Colonic mucosa (tissue), 4 donors: ENCODE measurements around the gene PANX2. TPM values are rescaled to one million over a fixed set of nuclear protein-coding genes. Genes with fewer than 3 reads are reported as not detected.

Source experiments
- DNase-seq: peaks from one replicate; pipeline ENCODE4 v3.0.0-alpha.2; 2020
- H3K27ac ChIP-seq: fragments of 200-600 bp; one replicate; pipeline ENCODE4 v1.8.0; 2021
- H3K27me3 ChIP-seq: fragments of 200-600 bp; one replicate; pipeline ENCODE4 v1.8.0; 2021
- H3K36me3 ChIP-seq: fragments of 200-600 bp; one replicate; pipeline ENCODE4 v1.8.0; 2021
- H3K4me1 ChIP-seq: fragments of 200-600 bp; one replicate; pipeline ENCODE4 v1.8.0; 2021; ENCODE audit warnings: mild to moderate bottlenecking
- H3K4me3 ChIP-seq: fragments of 200-600 bp; one replicate; pipeline ENCODE4 v1.8.0; 2021
- H3K9ac ChIP-seq, 2 donors: one replicate each; pipeline ENCODE4 v1.7.0; 2013; ENCODE audit warnings: control low read depth in 2 of 2, low read depth in 2 of 2, low read length in 2 of 2
- H3K9me3 ChIP-seq: fragments of 200-600 bp; one replicate; pipeline ENCODE4 v1.8.0; 2021
- CTCF ChIP-seq: fragments of 200-600 bp; IDR thresholded peaks from one replicate; pipeline ENCODE4 v1.8.0; 2022; ENCODE audit warnings: antibody characterized with exemption, mild to moderate bottlenecking
- intact Hi-C: fragments of 100-400 bp; cut with DNase I; formaldehyde crosslinking; loops from one replicate; pipeline ENCODE4 v1.14.1; 2022
- total RNA-seq, 2 donors: library from RNA; stranded (reverse); fragmentation: NEBNext Ultra II Directional in 1 of 2; extraction: Animal tissue kit (Norgen Biotek cat#: 25700) in 1 of 2; gene quantifications; one replicate each; pipeline ENCODE4 v1.2.1, GENCODE V29; 2021
- donor health status: healthy.
- donor health status: DM: no; HTN: no; CAD: no.
- donor health status: DM: no; HTN: no; CAD: no.

The PANX2 gene
- total RNA-seq, 2 donors from 2014 or later = not detected

- Histone ChIP-seq H3K27me3 (no peaks in the 10 kb centered on the region), H3K36me3 (peaks cover 13% of the 10 kb centered on the region), H3K4me3 (no peak overlapping the region), H3K9me3 (no peaks in the 10 kb centered on the region), H3K27ac (no peak overlapping the region), H3K9ac (no peak overlapping the region), H3K4me1 (no peaks in the 10 kb centered on the region)
- DNase-seq = no peak
- intact Hi-C loops = no loop called here
- TF ChIP-seq CTCF = no peak
Measured at GRCh38 chr22:50221410-50222300, 51.1 kb downstream of the PANX2 start.

GRCh38 chr22:50222508-50222907, 52.0 kb downstream of the PANX2 start:
- H3K36me3 ChIP-seq = peaks cover 6% of the 10 kb centered on the region
- intact Hi-C loops = no loop called here
- H3K4me3 ChIP-seq = no peak overlapping the region
- no peaks in the 10 kb centered on the region for H3K4me1 ChIP-seq
- no peak for TF ChIP-seq CTCF
- H3K9me3 ChIP-seq = no peaks in the 10 kb centered on the region
- H3K27me3 ChIP-seq = no peaks in the 10 kb centered on the region
- DNase-seq = no peak
- no peak overlapping the region for H3K27ac ChIP-seq
- no peak overlapping the region for H3K9ac ChIP-seq

- DNase-seq = no peak
- Histone ChIP-seq H3K9me3 (no peaks in the 10 kb centered on the region), H3K27me3 (no peaks in the 10 kb centered on the region), H3K27ac (no peak overlapping the region), H3K4me1 (no peaks in the 10 kb centered on the region), H3K36me3 (peaks cover 6% of the 10 kb centered on the region), H3K4me3 (no peak overlapping the region), H3K9ac (no peak overlapping the region)
- intact Hi-C loops = no loop called here
- no peak for TF ChIP-seq CTCF
Measured at GRCh38 chr22:50224071-50224470, 53.5 kb downstream of the PANX2 start.

- no peak overlapping the region for H3K9ac ChIP-seq
- no peak overlapping the region for H3K4me3 ChIP-seq
- H3K9me3 ChIP-seq = no peaks in the 10 kb centered on the region
- TF ChIP-seq CTCF = no peak
- H3K4me1 ChIP-seq = no peaks in the 10 kb centered on the region
- no peak overlapping the region for H3K27ac ChIP-seq
- no peaks in the 10 kb centered on the region for H3K27me3 ChIP-seq
- no peak for DNase-seq
- intact Hi-C loops = no loop called here
- H3K36me3 ChIP-seq = peaks cover 6% of the 10 kb centered on the region
Measured at GRCh38 chr22:50225200-50225969, 54.9 kb downstream of the PANX2 start.

GRCh38 chr22:50226063-50226874, 55.7 kb downstream of the PANX2 start:
- no peaks in the 10 kb centered on the region for H3K9me3 ChIP-seq
- H3K9ac ChIP-seq = no peak overlapping the region
- intact Hi-C loops = no loop called here
- H3K27me3 ChIP-seq = no peaks in the 10 kb centered on the region
- H3K4me1 ChIP-seq = no peaks in the 10 kb centered on the region
- no peak for TF ChIP-seq CTCF
- H3K27ac ChIP-seq = no peak overlapping the region
- H3K4me3 ChIP-seq = no peak overlapping the region
- H3K36me3 ChIP-seq = peaks cover 6% of the 10 kb centered on the region
- no peak for DNase-seq
